Gastrocnemius medialis (tissue), 4 donors: ENCODE measurements around the gene ZNG1A. TPM values are rescaled to one million over a fixed set of nuclear protein-coding genes. Genes with fewer than 3 reads are reported as not detected.
A peak's percentile ranks its signal among the peaks of the same experiment; 100 is the strongest.
"Not testable (repeated sequence)": the region's sequence is repeated elsewhere in the genome, so short reads cannot be mapped to it uniquely, and the experiment has no call there.

Experiments used
- ATAC-seq, 2 donors: fragments of 150-250 bp; one replicate each; pipeline ENCODE4 v1.9.1; 2016
- DNase-seq, 2 donors: peaks; one replicate each; pipeline ENCODE4 v3.0.0-alpha.2; 2019
- H3K27ac ChIP-seq, 4 donors: fragments of 200-600 bp; sonication (generic); 1 replicate in 1 of 4; 2 replicates in 3 of 4; pipeline ENCODE4 v1.5.1; 2016 to 2018; ENCODE audit warnings: mild to moderate bottlenecking in 2 of 4, moderate library complexity in 1 of 4
- H3K27me3 ChIP-seq, 3 donors: fragments of 200-600 bp; sonication (generic) in 2 of 3; 1 replicate in 1 of 3; 2 replicates in 2 of 3; pipeline versions ENCODE4 v1.5.1 to v1.6.0; 2016 to 2019; ENCODE audit warnings: mild to moderate bottlenecking in 1 of 3, moderate library complexity in 1 of 3
- H3K36me3 ChIP-seq, 2 donors: fragments of 200-600 bp; sonication (generic) in 1 of 2; one replicate each; pipeline ENCODE4 v1.5.1; 2017 to 2018
- H3K4me1 ChIP-seq, 2 donors: fragments of 200-600 bp; sonication (generic) in 1 of 2; one replicate each; pipeline ENCODE4 v1.5.1; 2016 to 2017; ENCODE audit warnings: mild to moderate bottlenecking in 2 of 2
- H3K4me3 ChIP-seq, 4 donors: fragments of 200-600 bp; sonication (generic) in 3 of 4; 1 replicate in 1 of 4; 2 replicates in 3 of 4; pipeline ENCODE4 v1.5.1; 2016 to 2019; ENCODE audit warnings: mild to moderate bottlenecking in 2 of 4
- H3K9me3 ChIP-seq, 3 donors: fragments of 200-600 bp; sonication (generic) in 2 of 3; 1 replicate in 1 of 3; 2 replicates in 2 of 3; pipeline ENCODE4 v1.5.1; 2016 to 2019
- CTCF ChIP-seq, 5 experiments: fragments of 450-650 bp in 3 of 5; fragments of 200-600 bp in 2 of 5; sonication (generic) in 2 of 5; IDR thresholded peaks in 4 of 5; conservative IDR thresholded peaks in 1 of 5; 1 replicate in 4 of 5; 2 replicates in 1 of 5; pipeline ENCODE4 v1.5.1; 2016 to 2019; ENCODE audit warnings: antibody characterized with exemption in 5 of 5, mild to moderate bottlenecking in 3 of 5, moderate library complexity in 3 of 5
- POLR2A ChIP-seq, 2 donors: fragments of 450-650 bp; IDR thresholded peaks; one replicate each; pipeline ENCODE4 v1.6.1; 2017; ENCODE audit warnings: antibody characterized with exemption in 2 of 2, mild to moderate bottlenecking in 2 of 2, moderate library complexity in 2 of 2
- in situ Hi-C, 4 donors: fragments of 200-750 bp; cut with MboI; loops; one replicate each; pipeline versions ENCODE4 v1.15.0 to v1.8.0; 2017; ENCODE audit warnings: low sequenced_read_pairs in 4 of 4
- intact Hi-C: fragments of 100-400 bp; cut with DNase I; formaldehyde crosslinking; loops from one replicate; pipeline ENCODE4 v1.15.1; 2023; ENCODE audit warnings: low total_unique reads
- total RNA-seq, 4 donors: library from RNA; depleted of rRNA; stranded (reverse); fragments of >200 nt; gene quantifications; one replicate each; pipeline versions ENCODE4 v1.1.0 to v1.2.3, GENCODE V29; 2016

ZNG1A gene
- total RNA-seq, 4 donors from 2014 or later = 8.6 to 28.2 (median 20.8) TPM

GRCh38 chr9:211557-211956 is 32.7 kb upstream of the ZNG1A start:
- H3K4me1 ChIP-seq = peaks cover 0 to 4% of the 10 kb centered on the region in 2 donors
- H3K9me3 ChIP-seq = no peaks in the 10 kb centered on the region
- H3K27ac ChIP-seq = peak overlapping the region in 3 of 4 donors; percentile 19 to 52 (median 47)
- peak in 1 of 2 donors; percentile 51 for ATAC-seq
- H3K4me3 ChIP-seq = no peak overlapping the region
- in situ Hi-C loops (no loop called here), intact Hi-C loops (no loop called here)
- no peak for DNase-seq
- TF ChIP-seq CTCF (IDR thresholded peaks at IDR 0.05 in 4 of 5, conservative IDR thresholded peaks at IDR 0.05 in 1 of 5) = no peak
- TF ChIP-seq POLR2A (IDR thresholded peaks at IDR 0.05) = no peak
- H3K36me3 ChIP-seq = no peaks in the 10 kb centered on the region
- peaks cover 0 to 9% (median 0%) of the 10 kb centered on the region in 3 donors for H3K27me3 ChIP-seq

GRCh38 chr9:211036-211435 is 32.2 kb upstream of the ZNG1A start:
- TF ChIP-seq POLR2A (IDR thresholded peaks at IDR 0.05) (no peak), CTCF (IDR thresholded peaks at IDR 0.05 in 4 of 5, conservative IDR thresholded peaks at IDR 0.05 in 1 of 5) (no peak)
- H3K9me3 ChIP-seq = no peaks in the 10 kb centered on the region
- in situ Hi-C loops (no loop called here), intact Hi-C loops (no loop called here)
- no peak overlapping the region for H3K4me3 ChIP-seq
- H3K27me3 ChIP-seq = peaks cover 0 to 9% (median 0%) of the 10 kb centered on the region in 3 donors
- no peak for ATAC-seq
- peak overlapping the region in 3 of 4 donors; percentile 12 to 48 (median 47) for H3K27ac ChIP-seq
- DNase-seq = no peak
- H3K36me3 ChIP-seq = no peaks in the 10 kb centered on the region
- peaks cover 0 to 4% of the 10 kb centered on the region in 2 donors for H3K4me1 ChIP-seq

- Histone ChIP-seq H3K27ac (no peak overlapping the region), H3K4me3 (no peak overlapping the region)
- ATAC-seq = no peak
Observed at GRCh38 chr9:209143-209758, 30.4 kb upstream of the ZNG1A start.

GRCh38 chr9:206481-206880 is 27.6 kb upstream of the ZNG1A start:
- intact Hi-C loops = no loop called here
- TF ChIP-seq CTCF (IDR thresholded peaks at IDR 0.05 in 4 of 5, conservative IDR thresholded peaks at IDR 0.05 in 1 of 5) (no peak), POLR2A (IDR thresholded peaks at IDR 0.05) (no peak)
- no peaks in the 10 kb centered on the region for H3K27me3 ChIP-seq
- in situ Hi-C loops = no loop called here
- H3K36me3 ChIP-seq = no peaks in the 10 kb centered on the region
- no peak overlapping the region for H3K4me3 ChIP-seq
- no peaks in the 10 kb centered on the region for H3K4me1 ChIP-seq
- ATAC-seq = no peak
- no peak for DNase-seq
- H3K9me3 ChIP-seq = no peaks in the 10 kb centered on the region
- no peak overlapping the region for H3K27ac ChIP-seq

More at GRCh38 chr9:209143-209758, 30.4 kb upstream of the ZNG1A start:
- no peaks in the 10 kb centered on the region for H3K4me1 ChIP-seq
- H3K9me3 ChIP-seq = no peaks in the 10 kb centered on the region
- in situ Hi-C loops (no loop called here), intact Hi-C loops (no loop called here)
- TF ChIP-seq POLR2A (IDR thresholded peaks at IDR 0.05) = no peak
- TF ChIP-seq CTCF (IDR thresholded peaks at IDR 0.05 in 4 of 5, conservative IDR thresholded peaks at IDR 0.05 in 1 of 5) = no peak
- H3K27me3 ChIP-seq = no peaks in the 10 kb centered on the region
- no peak for DNase-seq
- no peaks in the 10 kb centered on the region for H3K36me3 ChIP-seq

DNA sequence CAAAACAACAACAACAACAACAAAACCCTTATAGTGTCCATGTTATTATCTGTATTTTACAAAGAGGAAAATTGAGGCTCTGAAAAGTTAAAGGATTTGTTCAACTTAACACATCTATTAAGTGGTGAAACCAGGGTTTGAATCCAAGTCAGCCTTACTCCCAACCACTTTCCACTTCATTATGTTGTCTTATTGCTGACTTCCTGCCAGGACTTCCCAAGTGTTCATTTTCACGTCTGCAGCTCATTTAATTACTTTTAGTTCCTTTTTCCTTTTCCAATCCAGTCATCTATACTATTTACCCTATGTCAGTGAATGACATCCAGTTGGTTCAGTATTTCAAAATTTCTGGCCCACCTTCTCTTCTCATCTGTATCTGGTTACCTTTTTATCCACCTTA is 20.7 kb upstream of the ZNG1A start:
- H3K4me1 ChIP-seq, H3K9me3 ChIP-seq, H3K36me3 ChIP-seq, ATAC-seq, DNase-seq, in situ Hi-C loops, H3K27ac ChIP-seq, H3K27me3 ChIP-seq, intact Hi-C loops, H3K4me3 ChIP-seq: not testable (repeated sequence)

DNA sequence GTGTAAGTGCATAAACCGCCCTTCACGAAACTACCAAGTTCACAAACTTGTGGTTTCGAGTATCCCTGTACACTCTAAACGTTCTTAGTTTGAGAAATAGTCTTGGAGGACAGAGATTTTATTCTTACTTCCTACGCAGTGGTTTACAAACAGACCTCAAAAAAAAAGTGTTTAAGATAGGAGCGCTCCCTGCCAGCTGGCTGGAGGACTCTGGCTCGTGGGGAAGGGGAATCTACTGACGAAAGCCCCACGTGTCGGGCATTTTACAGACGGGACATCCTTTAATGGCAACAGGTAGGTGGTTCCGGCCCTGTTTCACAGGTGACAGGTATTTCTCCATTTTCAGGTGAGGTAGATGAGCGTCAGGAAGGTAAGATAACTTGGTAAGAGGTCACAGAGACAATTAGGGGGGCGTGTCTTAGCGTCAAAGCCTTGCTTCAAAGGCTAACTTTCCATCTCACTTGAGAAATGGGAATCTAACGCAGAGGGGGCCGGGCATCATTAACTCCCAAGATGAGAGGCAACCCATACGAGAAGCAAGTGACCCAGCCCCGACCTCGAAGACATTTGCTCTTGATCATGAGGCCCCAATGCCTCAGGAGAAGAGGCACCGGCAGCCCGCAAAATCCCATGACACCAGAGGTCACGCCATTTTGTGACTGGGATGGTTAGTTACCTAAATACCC is 573 bp downstream of the ZNG1A start:
- H3K27ac ChIP-seq = peak overlapping the region; percentile 60 to 86 (median 68)
- in situ Hi-C loops, H3K36me3 ChIP-seq, intact Hi-C loops, H3K9me3 ChIP-seq, H3K27me3 ChIP-seq, H3K4me1 ChIP-seq, ATAC-seq: not testable (repeated sequence)
- peak; percentile 2 to 13 for DNase-seq
- peak overlapping the region in 3 of 4 donors; percentile 35 to 61 (median 53) for H3K4me3 ChIP-seq

DNA sequence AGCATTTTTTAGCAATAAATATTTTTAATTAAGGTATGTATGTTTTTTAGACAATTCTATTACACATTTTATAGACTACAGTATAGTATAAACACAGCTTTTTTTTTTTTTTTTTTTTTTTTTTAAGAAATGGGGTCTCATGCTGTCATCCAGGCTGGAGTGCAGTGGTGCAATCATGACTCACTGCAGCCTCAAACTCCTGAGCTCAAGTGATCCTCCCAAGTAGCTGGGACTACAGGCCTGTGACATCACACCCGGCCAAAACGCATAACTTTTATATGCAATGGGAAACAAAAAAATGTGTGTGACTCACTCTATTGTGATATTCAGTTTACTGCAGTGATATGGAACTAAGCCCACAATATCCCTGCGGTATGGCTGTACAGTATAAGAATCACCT is 9.1 kb downstream of the ZNG1A start:
- ATAC-seq, H3K4me3 ChIP-seq, H3K27me3 ChIP-seq, H3K9me3 ChIP-seq, H3K27ac ChIP-seq, H3K4me1 ChIP-seq, H3K36me3 ChIP-seq, intact Hi-C loops, in situ Hi-C loops, DNase-seq: not testable (repeated sequence)

DNA sequence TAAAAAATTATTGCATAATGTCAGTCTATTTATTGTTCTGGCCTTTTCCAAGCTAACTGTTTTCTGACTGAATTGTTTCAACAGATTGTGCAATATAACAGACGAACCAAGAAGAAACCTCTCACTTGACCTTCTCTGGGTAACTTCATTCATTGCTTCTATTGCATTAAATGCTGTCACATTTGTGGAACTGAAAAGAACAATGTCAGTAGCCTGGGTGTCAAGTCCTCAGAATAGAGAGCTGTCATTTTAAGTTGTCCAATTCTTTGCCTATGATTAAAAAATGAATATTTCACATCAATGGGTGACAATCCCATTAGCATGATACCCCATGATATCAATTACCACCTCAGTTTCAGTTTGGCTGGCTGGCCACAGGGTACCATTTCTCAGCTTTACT is 19.0 kb downstream of the ZNG1A start:
- H3K27ac ChIP-seq, H3K4me1 ChIP-seq, H3K9me3 ChIP-seq, in situ Hi-C loops, H3K36me3 ChIP-seq, intact Hi-C loops, ATAC-seq, DNase-seq, H3K27me3 ChIP-seq, H3K4me3 ChIP-seq: not testable (repeated sequence)
